ENCODE measurements around the gene ZNF672.

ZNF672 gene

GRCh38 chr1:248820041-248820585 lies 17.9 kb upstream of the ZNF672 start:
- no peak overlapping the region for H3K4me3 ChIP-seq
- H4K20me1 ChIP-seq, result peaks cover 74% of the 10 kb centered on the region
- peak overlapping the region; percentile 54; the same call in 1 of the 2 replicates for H3K9ac ChIP-seq
- peaks cover 78% of the 10 kb centered on the region for H3K4me1 ChIP-seq
- no peaks in the 10 kb centered on the region for H3K27me3 ChIP-seq
- H3K27ac ChIP-seq, result no peak overlapping the region
- no peak for TF ChIP-seq Cebpa-rat (IDR thresholded peaks at IDR 0.05)
- H3K4me2 ChIP-seq, result peak overlapping the region; percentile 94
- no peaks in the 10 kb centered on the region for H3K9me3 ChIP-seq
- H3K36me3 ChIP-seq, result peaks cover 95% of the 10 kb centered on the region

GRCh38 chr1:248821101-248821500 lies 16.9 kb upstream of the ZNF672 start:
- no peak overlapping the region for H3K4me3 ChIP-seq
- H3K4me1 ChIP-seq, result peaks cover 76% of the 10 kb centered on the region
- TF ChIP-seq Cebpa-rat (IDR thresholded peaks at IDR 0.05), result no peak
- H3K4me2 ChIP-seq, result peak overlapping the region; percentile 94
- H3K27ac ChIP-seq, result no peak overlapping the region
- H3K36me3 ChIP-seq, result peaks cover 85% of the 10 kb centered on the region
- no peaks in the 10 kb centered on the region for H3K9me3 ChIP-seq
- H4K20me1 ChIP-seq, result peaks cover 75% of the 10 kb centered on the region
- H3K27me3 ChIP-seq, result no peaks in the 10 kb centered on the region
- H3K9ac ChIP-seq, result 0 out of 2 replicates have a peak overlapping the region, but pooled peaks have one; percentile 31

- Histone ChIP-seq H4K20me1 (peaks cover 75% of the 10 kb centered on the region), H3K4me1 (peaks cover 72% of the 10 kb centered on the region), H3K27ac (no peak overlapping the region), H3K9ac (peak overlapping the region; percentile 31; the same call in 1 of the 2 replicates), H3K4me2 (peak overlapping the region; percentile 94), H3K36me3 (peaks cover 80% of the 10 kb centered on the region), H3K9me3 (no peaks in the 10 kb centered on the region), H3K4me3 (no peak overlapping the region), H3K27me3 (no peaks in the 10 kb centered on the region)
- no peak for TF ChIP-seq Cebpa-rat (IDR thresholded peaks at IDR 0.05)
Measured at GRCh38 chr1:248821641-248822040, 16.4 kb upstream of the ZNF672 start.

- TF ChIP-seq Cebpa-rat (IDR thresholded peaks at IDR 0.05), result no peak
- Histone ChIP-seq H3K4me3 (no peak overlapping the region), H4K20me1 (peaks cover 75% of the 10 kb centered on the region), H3K4me2 (peak overlapping the region; percentile 94), H3K27me3 (no peaks in the 10 kb centered on the region), H3K9ac (peak overlapping the region; percentile 98; the same call in 1 of the 2 replicates), H3K27ac (no peak overlapping the region), H3K9me3 (no peaks in the 10 kb centered on the region), H3K36me3 (peaks cover 73% of the 10 kb centered on the region), H3K4me1 (peaks cover 79% of the 10 kb centered on the region)
Measured at GRCh38 chr1:248822148-248823032, 15.6 kb upstream of the ZNF672 start.

- peaks cover 75% of the 10 kb centered on the region for H3K4me1 ChIP-seq
- H3K4me2 ChIP-seq, result peak overlapping the region; percentile 94
- no peaks in the 10 kb centered on the region for H3K9me3 ChIP-seq
- peaks cover 65% of the 10 kb centered on the region for H4K20me1 ChIP-seq
- H3K27ac ChIP-seq, result peak overlapping the region; percentile 100; the same call in 1 of the 2 replicates
- H3K36me3 ChIP-seq, result peaks cover 61% of the 10 kb centered on the region
- peak overlapping the region; percentile 88 for H3K4me3 ChIP-seq
- H3K27me3 ChIP-seq, result no peaks in the 10 kb centered on the region
- no peak for TF ChIP-seq Cebpa-rat (IDR thresholded peaks at IDR 0.05)
- peak overlapping the region; percentile 98 for H3K9ac ChIP-seq
Measured at GRCh38 chr1:248823517-248824001, 14.5 kb upstream of the ZNF672 start.

GRCh38 chr1:248824301-248824700 lies 13.7 kb upstream of the ZNF672 start:
- peak overlapping the region; percentile 88 for H3K4me3 ChIP-seq
- no peaks in the 10 kb centered on the region for H3K9me3 ChIP-seq
- peak overlapping the region; percentile 98 for H3K9ac ChIP-seq
- H3K27ac ChIP-seq, result peak overlapping the region; percentile 100; the same call in 1 of the 2 replicates
- no peak for TF ChIP-seq Cebpa-rat (IDR thresholded peaks at IDR 0.05)
- peaks cover 53% of the 10 kb centered on the region for H3K36me3 ChIP-seq
- peaks cover 57% of the 10 kb centered on the region for H4K20me1 ChIP-seq
- H3K27me3 ChIP-seq, result no peaks in the 10 kb centered on the region
- peaks cover 67% of the 10 kb centered on the region for H3K4me1 ChIP-seq
- H3K4me2 ChIP-seq, result peak overlapping the region; percentile 94

- no peaks in the 10 kb centered on the region for H3K9me3 ChIP-seq
- peaks cover 50% of the 10 kb centered on the region for H3K36me3 ChIP-seq
- peaks cover 66% of the 10 kb centered on the region for H3K4me1 ChIP-seq
- peak overlapping the region; percentile 98 for H3K9ac ChIP-seq
- H4K20me1 ChIP-seq, result peaks cover 54% of the 10 kb centered on the region
- H3K27me3 ChIP-seq, result no peaks in the 10 kb centered on the region
- peak overlapping the region; percentile 88 for H3K4me3 ChIP-seq
- H3K4me2 ChIP-seq, result peak overlapping the region; percentile 94
- peak overlapping the region; percentile 100 for H3K27ac ChIP-seq
- TF ChIP-seq Cebpa-rat (IDR thresholded peaks at IDR 0.05), result no peak
Measured at GRCh38 chr1:248824701-248825100, 13.3 kb upstream of the ZNF672 start.

- Histone ChIP-seq H4K20me1 (peaks cover 52% of the 10 kb centered on the region), H3K36me3 (peaks cover 47% of the 10 kb centered on the region), H3K4me2 (peak overlapping the region; percentile 94), H3K4me3 (peak overlapping the region; percentile 88), H3K4me1 (peaks cover 63% of the 10 kb centered on the region), H3K9me3 (no peaks in the 10 kb centered on the region), H3K27me3 (no peaks in the 10 kb centered on the region), H3K9ac (peak overlapping the region; percentile 98), H3K27ac (peak overlapping the region; percentile 100)
- no peak for TF ChIP-seq Cebpa-rat (IDR thresholded peaks at IDR 0.05)
Measured at GRCh38 chr1:248825136-248825535, 12.9 kb upstream of the ZNF672 start.

- no peaks in the 10 kb centered on the region for H3K9me3 ChIP-seq
- H3K4me1 ChIP-seq, result peaks cover 59% of the 10 kb centered on the region
- peaks cover 48% of the 10 kb centered on the region for H4K20me1 ChIP-seq
- H3K36me3 ChIP-seq, result peaks cover 43% of the 10 kb centered on the region
- peak overlapping the region; percentile 100 for H3K27ac ChIP-seq
- peak overlapping the region; percentile 94 for H3K4me2 ChIP-seq
- peak overlapping the region; percentile 98 for H3K9ac ChIP-seq
- H3K27me3 ChIP-seq, result no peaks in the 10 kb centered on the region
- peak overlapping the region; percentile 88 for H3K4me3 ChIP-seq
- no peak for TF ChIP-seq Cebpa-rat (IDR thresholded peaks at IDR 0.05)
Measured at GRCh38 chr1:248825573-248825908, 12.5 kb upstream of the ZNF672 start.
